T-helper 1 cell treated with Interleukin-12 subunit alpha and Interleukin-12 subunit beta and Interleukin-4 antibody, amounts not matched to agents 30 μg/mL and 1 μg/mL, for 36 hours (primary cell): ENCODE data around the gene LIN28A.
"Not testable (repeated sequence)": the region's sequence is repeated elsewhere in the genome, so short reads cannot be mapped to it uniquely, and the experiment has no call there.

Source experiments
- H3K27ac Mint-ChIP-seq: one replicate; pipeline ENCODE4 v1.8.0; 2021; ENCODE audit warnings: mild to moderate bottlenecking, mixed read lengths
- H3K27me3 Mint-ChIP-seq: one replicate; pipeline ENCODE4 v1.8.0; 2021; ENCODE audit warnings: low read depth, mixed read lengths
- H3K36me3 Mint-ChIP-seq: one replicate; pipeline ENCODE4 v1.8.0; 2021; ENCODE audit warnings: low read depth, mixed read lengths
- H3K4me1 Mint-ChIP-seq: one replicate; pipeline ENCODE4 v1.8.0; 2021; ENCODE audit warnings: low read depth, mixed read lengths
- H3K4me3 Mint-ChIP-seq: one replicate; pipeline ENCODE4 v1.8.0; 2021; ENCODE audit warnings: mild to moderate bottlenecking, moderate library complexity, mixed read lengths
- H3K9me3 Mint-ChIP-seq: one replicate; pipeline ENCODE4 v1.8.0; 2021; ENCODE audit warnings: mixed read lengths

Gene LIN28A

DNA sequence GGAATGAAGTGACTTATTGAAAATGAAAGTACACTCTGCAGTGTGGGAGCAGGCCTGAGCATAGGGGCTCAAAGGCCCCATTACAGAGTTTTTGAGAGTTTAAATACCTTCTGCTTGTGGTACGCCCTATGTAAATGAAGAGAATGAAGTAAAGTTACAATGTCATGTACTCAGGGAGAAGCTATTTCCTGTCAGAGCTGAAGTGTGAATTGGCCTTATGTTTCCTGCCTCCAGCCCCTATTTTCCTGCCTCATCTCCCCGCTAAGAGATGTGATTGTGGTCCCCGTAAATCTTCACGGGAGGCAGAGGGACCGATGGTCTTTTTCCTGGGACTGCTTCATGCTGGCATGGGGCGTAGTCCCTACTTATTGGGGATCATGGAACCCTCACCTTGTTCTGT is 35.5 kb upstream of the LIN28A start:
- no peaks in the 10 kb centered on the region for H3K27me3 Mint-ChIP-seq
- H3K27ac Mint-ChIP-seq = peak overlapping the region; percentile 88
- H3K9me3 Mint-ChIP-seq = peaks cover 17% of the 10 kb centered on the region
- peaks cover 16% of the 10 kb centered on the region for H3K36me3 Mint-ChIP-seq
- H3K4me1 Mint-ChIP-seq = peaks cover 79% of the 10 kb centered on the region
- H3K4me3 Mint-ChIP-seq = peak overlapping the region; percentile 65

DNA sequence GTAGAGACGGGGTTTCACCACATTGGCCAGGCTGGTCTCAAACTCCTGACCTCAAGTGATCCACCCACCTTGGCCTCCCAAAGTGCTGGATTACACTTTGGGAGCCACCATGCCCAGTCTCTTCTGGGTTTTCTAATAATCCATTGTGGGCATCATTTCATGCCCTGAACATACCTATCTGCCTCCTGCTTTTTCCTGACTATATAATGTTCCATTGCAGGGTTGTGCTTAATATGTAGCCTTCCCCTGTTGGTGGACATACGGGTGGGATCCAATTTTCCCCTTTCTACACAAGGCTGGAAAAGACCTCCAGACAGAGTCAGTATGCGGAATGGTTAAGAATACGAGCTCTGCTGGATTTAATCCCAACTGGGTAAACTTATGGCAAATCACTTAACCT is 34.6 kb upstream of the LIN28A start:
- Mint-ChIP-seq H3K27ac (peak overlapping the region; percentile 88), H3K27me3 (no peaks in the 10 kb centered on the region), H3K36me3 (peaks cover 12% of the 10 kb centered on the region), H3K9me3 (peaks cover 11% of the 10 kb centered on the region), H3K4me3 (no peak overlapping the region), H3K4me1 (peaks cover 77% of the 10 kb centered on the region)

DNA sequence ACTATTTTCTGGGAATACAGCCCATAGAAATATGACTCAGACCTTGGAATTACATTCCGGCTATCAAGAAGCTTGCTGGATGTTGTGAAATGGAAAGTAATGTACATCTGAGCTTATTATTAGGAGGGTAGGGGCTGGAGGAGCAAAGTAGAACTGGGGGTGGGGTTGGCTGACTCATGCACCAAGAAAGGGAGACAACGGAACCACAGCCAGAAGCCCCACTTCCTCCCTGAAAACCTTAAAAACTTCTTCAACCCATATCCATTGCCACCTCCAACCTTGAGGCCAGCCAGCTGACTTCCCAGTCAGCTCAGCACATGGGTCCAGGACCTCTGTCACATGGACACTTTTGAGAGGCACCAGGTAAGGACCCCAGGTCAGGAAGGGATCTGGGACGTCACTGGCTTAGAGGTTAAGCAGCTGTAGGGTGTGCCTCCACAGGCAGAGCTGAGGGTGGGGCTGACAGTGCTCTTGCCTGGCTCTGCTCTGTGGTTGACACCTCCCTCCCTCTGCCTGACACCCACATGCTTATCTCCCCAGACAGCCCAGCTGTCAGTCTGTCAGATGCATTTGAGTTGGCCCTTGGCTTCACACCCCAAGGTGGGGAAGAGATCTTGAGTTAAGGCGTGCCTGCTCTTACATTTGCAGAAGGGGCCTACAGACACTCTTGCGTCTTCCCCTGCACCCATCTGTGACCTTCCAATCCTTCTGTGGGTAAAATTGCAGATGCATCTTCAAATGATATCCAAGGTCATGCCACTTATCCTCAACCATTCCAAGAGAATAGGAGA is 32.3 kb upstream of the LIN28A start:
- H3K27me3 Mint-ChIP-seq = no peaks in the 10 kb centered on the region
- peaks cover 8% of the 10 kb centered on the region for H3K9me3 Mint-ChIP-seq
- H3K4me1 Mint-ChIP-seq = peaks cover 65% of the 10 kb centered on the region
- peak overlapping the region; percentile 65 for H3K4me3 Mint-ChIP-seq
- H3K27ac Mint-ChIP-seq = peak overlapping the region; percentile 89
- H3K36me3 Mint-ChIP-seq = peaks cover 8% of the 10 kb centered on the region

DNA sequence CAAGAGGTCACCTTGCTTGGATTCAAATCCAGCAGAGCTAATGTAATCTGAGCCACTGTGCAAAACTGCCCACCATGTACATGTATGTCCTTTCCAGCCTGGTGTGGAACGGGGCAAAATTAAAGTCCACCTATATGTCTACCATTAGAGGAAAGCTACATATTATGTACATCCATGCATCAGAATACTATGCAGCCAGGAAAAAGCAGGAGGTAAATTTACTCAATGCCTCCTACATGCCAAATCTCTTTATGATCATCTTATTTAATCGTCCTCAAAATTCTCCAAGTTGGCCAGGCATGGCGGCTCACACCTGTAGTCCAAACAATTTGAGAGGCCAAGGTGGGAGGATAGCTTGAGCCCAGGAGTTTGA is 31.8 kb upstream of the LIN28A start:
- H3K27me3 Mint-ChIP-seq = no peaks in the 10 kb centered on the region
- H3K4me1 Mint-ChIP-seq = peaks cover 60% of the 10 kb centered on the region

DNA sequence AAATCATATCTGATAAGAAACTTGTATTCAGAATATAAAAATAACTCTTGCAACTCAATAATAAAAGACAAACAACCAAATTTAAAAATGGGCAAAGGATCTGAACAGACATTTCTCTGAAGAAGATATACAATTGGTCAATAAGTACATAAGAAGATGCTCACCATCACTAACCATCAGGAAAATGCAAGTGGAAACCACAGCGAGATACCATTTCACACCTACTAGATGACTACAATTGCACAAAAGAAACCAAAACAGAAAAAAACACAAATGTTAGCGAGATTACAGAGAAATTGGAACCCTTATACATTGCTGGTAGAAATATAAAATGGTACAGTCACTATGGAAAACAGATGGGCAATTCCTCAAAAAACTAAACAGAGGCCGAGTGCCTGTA is 26.5 kb upstream of the LIN28A start:
- peak overlapping the region; percentile 5 for H3K27ac Mint-ChIP-seq
- no peaks in the 10 kb centered on the region for H3K27me3 Mint-ChIP-seq
- H3K9me3 Mint-ChIP-seq = no peaks in the 10 kb centered on the region
- H3K4me3 Mint-ChIP-seq = peak overlapping the region; percentile 12
- H3K36me3 Mint-ChIP-seq = peaks cover 5% of the 10 kb centered on the region
- H3K4me1 Mint-ChIP-seq = peaks cover 42% of the 10 kb centered on the region

More for the DNA sequence above, 31.8 kb upstream of the LIN28A start:
- Mint-ChIP-seq H3K27ac (peak overlapping the region; percentile 89), H3K4me3 (peak overlapping the region; percentile 65), H3K9me3 (peaks cover 8% of the 10 kb centered on the region), H3K36me3 (peaks cover 8% of the 10 kb centered on the region)

DNA sequence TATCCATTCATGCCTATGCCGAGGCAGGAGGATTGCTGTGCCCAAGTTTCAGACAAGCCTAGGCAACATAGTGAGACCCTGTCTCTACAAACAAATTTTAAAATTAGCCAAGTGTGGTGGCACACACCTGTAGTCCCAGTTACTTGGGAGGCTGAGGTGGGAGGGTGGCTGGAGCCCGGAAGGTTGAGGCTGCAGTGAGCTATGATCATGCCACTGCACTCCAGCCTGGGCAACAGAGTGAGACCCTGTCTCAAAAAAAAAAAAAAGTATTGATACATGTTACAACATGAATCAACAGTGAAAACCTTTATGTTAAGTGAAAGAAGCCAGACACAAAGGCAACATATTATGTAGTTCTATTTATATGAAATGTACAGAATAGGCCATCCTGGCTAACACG is 25.6 kb upstream of the LIN28A start:
- H3K27ac Mint-ChIP-seq, H3K9me3 Mint-ChIP-seq, H3K27me3 Mint-ChIP-seq, H3K36me3 Mint-ChIP-seq: not testable (repeated sequence)
- H3K4me3 Mint-ChIP-seq = peak overlapping the region; percentile 53
- H3K4me1 Mint-ChIP-seq = peaks cover 48% of the 10 kb centered on the region

DNA sequence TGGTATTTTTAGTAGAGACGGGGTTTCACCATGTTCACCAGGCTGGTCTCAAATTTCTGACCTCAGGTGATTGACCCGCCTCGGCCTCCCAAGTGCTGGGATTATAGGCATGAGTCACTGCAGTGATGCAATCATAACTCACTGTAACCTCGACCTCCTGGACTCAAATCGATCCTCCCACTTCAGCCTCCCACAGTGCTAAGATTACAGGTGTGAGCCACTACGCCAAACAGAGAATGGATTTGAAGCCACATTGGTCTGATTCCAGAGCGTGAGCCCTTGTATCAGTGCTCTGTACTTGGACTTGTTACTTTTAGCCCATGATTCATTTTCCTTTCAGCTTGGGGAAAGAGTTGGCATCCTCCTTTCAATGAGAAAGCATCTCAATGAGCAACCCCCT is 23.2 kb upstream of the LIN28A start:
- no peaks in the 10 kb centered on the region for H3K9me3 Mint-ChIP-seq
- H3K27me3 Mint-ChIP-seq = no peaks in the 10 kb centered on the region
- peaks cover 3% of the 10 kb centered on the region for H3K36me3 Mint-ChIP-seq
- H3K27ac Mint-ChIP-seq = no peak overlapping the region
- H3K4me1 Mint-ChIP-seq = peaks cover 51% of the 10 kb centered on the region
- H3K4me3 Mint-ChIP-seq = no peak overlapping the region

DNA sequence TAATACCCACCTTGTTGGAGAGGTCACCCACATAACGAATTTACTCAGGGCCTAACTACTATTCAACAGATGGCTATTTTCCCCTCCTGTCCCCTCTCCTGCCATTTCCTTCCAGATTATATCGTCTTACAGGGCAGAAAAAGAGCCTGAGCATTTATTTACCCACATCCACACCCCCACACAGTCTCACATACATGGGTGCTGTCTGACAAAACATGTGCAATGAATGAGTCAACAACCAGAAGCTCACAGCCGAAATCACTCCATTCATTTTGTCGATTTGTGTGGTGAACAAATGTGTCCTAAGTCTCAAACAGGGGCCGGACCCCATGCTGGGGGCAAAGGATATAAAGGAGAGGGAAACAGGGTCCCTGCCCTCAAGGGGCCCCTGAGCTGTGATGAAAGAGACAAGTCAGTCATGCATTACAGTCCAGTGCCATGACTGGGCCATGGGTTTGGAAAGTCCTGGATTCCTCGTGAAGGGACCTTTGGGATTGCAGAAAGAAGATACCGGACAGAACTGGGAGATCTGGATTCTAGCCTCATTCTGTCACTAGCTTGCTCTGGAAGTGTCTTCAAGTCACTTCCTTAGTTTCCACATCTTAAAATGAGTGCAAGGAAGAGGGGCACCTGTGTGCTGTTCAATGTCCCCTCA is 21.7 kb upstream of the LIN28A start:
- H3K4me1 Mint-ChIP-seq = peaks cover 50% of the 10 kb centered on the region

DNA sequence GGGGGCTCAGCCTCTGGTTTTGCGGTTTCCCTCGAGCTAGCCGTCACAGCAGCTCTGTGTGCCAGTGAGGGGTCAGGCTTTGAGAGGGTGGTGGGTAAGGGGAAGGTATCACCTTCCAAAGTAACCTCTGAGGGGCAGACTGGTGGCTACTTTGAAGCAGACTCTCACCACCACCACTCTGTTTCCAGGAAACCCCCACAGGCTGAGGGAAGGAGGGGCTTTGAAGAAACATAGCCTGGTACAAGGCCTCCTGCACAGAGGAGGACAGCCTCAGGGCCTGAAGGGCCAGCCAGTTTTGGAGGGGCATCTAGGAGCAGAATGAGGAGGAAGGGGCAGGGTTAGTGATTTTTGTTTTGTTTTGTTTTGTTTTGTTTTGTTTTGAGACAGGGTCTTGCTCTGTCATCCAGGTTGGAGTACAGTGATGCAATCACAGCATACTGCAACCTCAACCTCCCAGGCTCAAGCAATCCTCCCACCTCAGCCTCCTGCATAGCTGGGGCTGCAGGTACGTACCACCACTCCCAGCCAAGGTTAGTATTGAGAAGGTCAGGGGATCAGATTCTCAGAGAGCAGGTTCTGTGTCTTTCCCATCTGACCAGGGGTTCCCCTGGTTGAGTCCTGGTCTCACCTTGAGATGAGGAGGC is 20.9 kb upstream of the LIN28A start:
- Mint-ChIP-seq H3K9me3 (no peaks in the 10 kb centered on the region), H3K36me3 (no peaks in the 10 kb centered on the region), H3K27ac (no peak overlapping the region), H3K27me3 (peaks cover 7% of the 10 kb centered on the region), H3K4me1 (peaks cover 44% of the 10 kb centered on the region), H3K4me3 (no peak overlapping the region)

More for the DNA sequence above, 21.7 kb upstream of the LIN28A start:
- H3K27ac Mint-ChIP-seq = peak overlapping the region; percentile 16
- no peaks in the 10 kb centered on the region for H3K9me3 Mint-ChIP-seq
- no peak overlapping the region for H3K4me3 Mint-ChIP-seq
- peaks cover 3% of the 10 kb centered on the region for H3K36me3 Mint-ChIP-seq
- peaks cover 7% of the 10 kb centered on the region for H3K27me3 Mint-ChIP-seq

DNA sequence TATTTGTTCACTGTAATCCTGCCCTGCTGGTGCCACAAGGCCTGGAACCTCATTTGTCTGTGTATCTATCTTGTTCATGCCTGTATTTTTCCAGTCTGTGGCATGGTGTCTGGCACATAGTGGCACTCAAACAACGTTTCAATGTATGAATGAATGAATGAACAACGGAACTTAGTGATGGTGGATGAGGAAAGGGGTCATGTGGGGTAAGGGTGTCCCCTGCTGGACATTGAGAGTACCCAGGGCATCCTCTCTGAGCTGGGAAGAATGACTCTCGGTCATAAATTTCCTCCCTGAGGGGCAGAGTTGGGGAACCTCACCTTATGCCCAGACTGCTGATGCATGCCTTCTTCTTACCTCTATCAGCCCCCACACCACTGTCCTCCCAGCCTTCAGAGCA is 19.2 kb upstream of the LIN28A start:
- H3K27me3 Mint-ChIP-seq = peaks cover 7% of the 10 kb centered on the region
- no peak overlapping the region for H3K27ac Mint-ChIP-seq
- no peaks in the 10 kb centered on the region for H3K36me3 Mint-ChIP-seq
- H3K4me3 Mint-ChIP-seq = no peak overlapping the region
- H3K9me3 Mint-ChIP-seq = no peaks in the 10 kb centered on the region
- peaks cover 39% of the 10 kb centered on the region for H3K4me1 Mint-ChIP-seq

DNA sequence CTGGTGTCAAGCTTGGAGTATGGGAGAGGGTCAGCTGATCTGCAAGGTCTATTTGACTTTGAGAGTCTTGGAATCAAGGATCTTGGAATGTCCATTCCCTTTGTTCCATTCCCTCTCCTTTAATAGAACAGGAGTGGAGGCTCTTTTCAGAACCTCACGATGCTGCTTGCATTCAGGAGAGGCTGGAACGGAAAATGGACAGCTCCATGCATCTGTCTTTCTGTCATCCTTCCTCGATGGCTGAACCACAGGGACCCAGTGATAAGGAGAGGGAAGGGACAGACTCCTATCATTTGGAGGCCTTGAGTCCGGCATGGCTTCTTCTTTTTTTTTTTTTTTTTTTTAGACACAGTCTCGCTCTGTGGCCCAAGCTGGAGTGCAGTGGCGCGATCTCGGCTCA is 14.9 kb upstream of the LIN28A start:
- Mint-ChIP-seq H3K4me1 (peaks cover 15% of the 10 kb centered on the region), H3K36me3 (no peaks in the 10 kb centered on the region), H3K9me3 (no peaks in the 10 kb centered on the region), H3K27ac (no peak overlapping the region), H3K4me3 (no peak overlapping the region), H3K27me3 (peaks cover 12% of the 10 kb centered on the region)

DNA sequence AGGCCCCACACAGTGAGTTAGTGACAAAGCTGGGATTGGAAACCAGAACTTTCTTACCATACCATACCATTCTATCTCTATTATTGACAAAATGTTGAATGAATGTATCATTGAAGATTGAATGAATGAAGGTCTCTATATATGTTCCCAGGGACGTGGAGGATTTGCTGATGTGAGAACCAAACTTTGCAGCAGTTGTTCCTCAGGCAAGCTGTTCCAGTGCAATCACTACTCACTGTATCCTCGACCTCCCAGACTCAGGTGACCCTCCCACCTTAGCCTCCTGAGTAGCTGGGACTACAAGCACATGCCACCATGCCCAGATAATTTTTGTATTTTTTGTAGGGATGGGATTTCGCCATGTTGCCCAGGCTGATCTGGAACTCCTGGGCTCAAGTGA is 11.6 kb upstream of the LIN28A start:
- H3K27me3 Mint-ChIP-seq = peaks cover 30% of the 10 kb centered on the region
- no peaks in the 10 kb centered on the region for H3K36me3 Mint-ChIP-seq
- H3K4me1 Mint-ChIP-seq = peaks cover 5% of the 10 kb centered on the region
- H3K27ac Mint-ChIP-seq = no peak overlapping the region
- H3K4me3 Mint-ChIP-seq = no peak overlapping the region
- no peaks in the 10 kb centered on the region for H3K9me3 Mint-ChIP-seq

DNA sequence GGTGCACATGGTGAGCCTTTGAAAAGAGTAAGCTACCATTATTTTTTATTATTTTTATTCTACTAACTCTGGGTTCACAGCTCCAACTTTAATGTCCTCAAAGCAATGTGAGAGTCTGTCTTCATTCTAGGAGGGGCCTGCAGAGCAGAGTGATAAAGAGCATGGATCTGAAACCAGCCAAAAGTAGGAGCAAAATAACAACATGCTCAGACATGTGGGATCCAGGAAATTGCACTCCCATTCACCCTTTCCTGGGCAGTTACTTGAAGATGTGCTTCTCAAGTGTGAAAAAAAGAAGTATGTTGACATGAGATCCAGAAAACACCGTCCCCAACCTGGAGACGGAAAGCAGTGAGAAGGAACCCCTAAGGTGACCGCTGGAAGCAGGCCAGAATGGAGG is 8.7 kb upstream of the LIN28A start:
- H3K36me3 Mint-ChIP-seq = no peaks in the 10 kb centered on the region
- H3K4me3 Mint-ChIP-seq = no peak overlapping the region
- no peaks in the 10 kb centered on the region for H3K9me3 Mint-ChIP-seq
- H3K27ac Mint-ChIP-seq = no peak overlapping the region
- peaks cover 41% of the 10 kb centered on the region for H3K27me3 Mint-ChIP-seq
- H3K4me1 Mint-ChIP-seq = no peaks in the 10 kb centered on the region

DNA sequence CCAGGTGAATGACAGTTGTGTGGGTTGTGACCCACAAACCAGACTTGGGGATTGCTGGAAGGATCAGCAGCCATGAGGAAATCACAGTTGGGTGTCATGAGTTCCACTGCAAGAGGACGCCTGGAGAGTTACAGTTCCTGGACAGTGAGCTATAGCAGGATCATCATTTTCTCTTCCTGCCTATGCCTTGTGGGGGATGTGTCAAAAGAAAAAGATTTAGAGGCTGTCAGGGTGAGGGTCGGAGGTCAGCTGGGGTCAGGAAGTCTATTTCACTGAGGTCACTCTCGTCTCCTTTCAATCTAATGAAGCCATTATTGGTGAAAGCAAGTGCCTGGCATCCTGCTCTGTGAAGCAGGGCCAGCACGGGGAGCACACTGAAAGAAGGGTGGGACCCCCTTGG is 7.0 kb upstream of the LIN28A start:
- Mint-ChIP-seq H3K27ac (no peak overlapping the region), H3K9me3 (no peaks in the 10 kb centered on the region), H3K4me1 (peaks cover 3% of the 10 kb centered on the region), H3K36me3 (no peaks in the 10 kb centered on the region), H3K27me3 (peaks cover 45% of the 10 kb centered on the region), H3K4me3 (no peak overlapping the region)

DNA sequence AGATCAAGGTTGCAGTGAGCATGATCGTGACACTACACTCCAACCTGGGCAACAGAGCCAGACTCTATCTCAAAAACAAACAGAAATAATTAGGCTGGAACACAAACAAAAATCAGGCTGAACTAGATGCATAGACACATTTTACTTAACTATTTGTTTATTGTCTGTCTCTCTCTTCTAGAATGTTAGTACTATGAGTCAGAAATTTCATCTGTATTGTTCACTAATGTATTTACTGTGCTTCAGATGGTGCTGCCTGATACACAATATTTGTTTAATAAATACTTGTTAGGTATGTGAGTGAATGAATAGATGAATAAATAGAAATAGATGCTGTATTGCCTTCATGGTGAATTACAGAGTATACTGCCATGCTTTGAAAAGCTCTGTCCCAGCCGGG is 6.0 kb upstream of the LIN28A start:
- Mint-ChIP-seq H3K4me3 (no peak overlapping the region), H3K27me3 (peaks cover 55% of the 10 kb centered on the region), H3K27ac (no peak overlapping the region), H3K36me3 (no peaks in the 10 kb centered on the region), H3K4me1 (peaks cover 12% of the 10 kb centered on the region), H3K9me3 (no peaks in the 10 kb centered on the region)
